Left ventricle myocardium inferior (tissue), 1 donor: Measurements from ENCODE around the gene PKP1. TPM values are rescaled to one million over a fixed set of nuclear protein-coding genes. Genes with fewer than 3 reads are reported as not detected.

ENCODE experiments used
- DNase-seq: peaks from one replicate; pipeline ENCODE4 v3.0.0-alpha.2; 2020
- H3K27ac ChIP-seq: fragments of 200-600 bp; replicated peaks from 2 replicates; pipeline ENCODE4 v1.8.0; 2021
- H3K27me3 ChIP-seq: fragments of 200-600 bp; 2 replicates; pipeline ENCODE4 v1.8.0; 2021; ENCODE audit warnings: low read depth
- H3K36me3 ChIP-seq: fragments of 200-600 bp; 2 replicates; pipeline ENCODE4 v1.8.0; 2021
- H3K4me1 ChIP-seq: fragments of 200-600 bp; 2 replicates; pipeline ENCODE4 v1.8.0; 2021
- H3K4me3 ChIP-seq: fragments of 200-600 bp; 2 replicates; pipeline ENCODE4 v1.8.0; 2021; ENCODE audit warnings: mild to moderate bottlenecking, moderate library complexity
- H3K9me3 ChIP-seq: fragments of 200-600 bp; replicated peaks from 2 replicates; pipeline ENCODE4 v1.8.0; 2021
- CTCF ChIP-seq: fragments of 200-600 bp; IDR thresholded peaks from 2 replicates; pipeline ENCODE4 v1.8.0; 2021; ENCODE audit warnings: antibody characterized with exemption, mild to moderate bottlenecking, borderline replicate concordance
- intact Hi-C: fragments of 100-400 bp; cut with micrococcal nuclease; formaldehyde crosslinking; loops from one replicate; pipeline ENCODE4 v1.11.0; 2022
- total RNA-seq: library from RNA; stranded (reverse); fragmentation: NEBNext Ultra II Directional; extraction: Animal tissue kit (Norgen Biotek cat#: 25700); gene quantifications from one replicate; pipeline ENCODE4 v1.2.1, GENCODE V29; 2021
- donor health status: DM: no; HTN: yes; CAD: no; lungs with severe emphysema.

Gene PKP1
- total RNA-seq, 1 donor from 2014 or later, result 0.38 TPM

DNA sequence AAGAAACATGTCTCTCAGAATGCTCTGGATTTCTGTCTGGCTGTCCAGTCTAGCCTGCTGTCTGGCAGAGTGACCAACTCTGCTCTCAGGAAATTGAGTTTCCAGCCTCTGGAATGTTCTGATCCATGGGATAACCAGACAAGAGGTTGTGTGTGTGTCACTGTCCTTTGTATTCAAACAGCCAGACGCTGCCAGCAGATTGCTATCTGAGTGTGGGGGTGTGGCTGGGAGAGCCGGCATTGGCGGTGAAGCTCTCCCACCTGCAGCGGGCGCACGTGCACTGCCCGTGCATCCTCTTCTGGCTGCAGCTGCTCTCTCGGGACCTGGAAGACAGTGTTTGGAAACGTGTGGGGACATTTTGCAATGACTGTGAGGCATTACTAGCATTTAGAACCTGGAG is 26.1 kb downstream of the PKP1 start:
- H3K4me1 ChIP-seq, result peaks cover 45% of the 10 kb centered on the region
- intact Hi-C loops, result no loop called here
- no peak overlapping the region for H3K4me3 ChIP-seq
- no peak for TF ChIP-seq CTCF
- no peaks in the 10 kb centered on the region for H3K9me3 ChIP-seq
- peak overlapping the region; percentile 70 for H3K27ac ChIP-seq
- DNase-seq, result peak; percentile 67
- no peaks in the 10 kb centered on the region for H3K36me3 ChIP-seq
- H3K27me3 ChIP-seq, result peaks cover 11% of the 10 kb centered on the region

DNA sequence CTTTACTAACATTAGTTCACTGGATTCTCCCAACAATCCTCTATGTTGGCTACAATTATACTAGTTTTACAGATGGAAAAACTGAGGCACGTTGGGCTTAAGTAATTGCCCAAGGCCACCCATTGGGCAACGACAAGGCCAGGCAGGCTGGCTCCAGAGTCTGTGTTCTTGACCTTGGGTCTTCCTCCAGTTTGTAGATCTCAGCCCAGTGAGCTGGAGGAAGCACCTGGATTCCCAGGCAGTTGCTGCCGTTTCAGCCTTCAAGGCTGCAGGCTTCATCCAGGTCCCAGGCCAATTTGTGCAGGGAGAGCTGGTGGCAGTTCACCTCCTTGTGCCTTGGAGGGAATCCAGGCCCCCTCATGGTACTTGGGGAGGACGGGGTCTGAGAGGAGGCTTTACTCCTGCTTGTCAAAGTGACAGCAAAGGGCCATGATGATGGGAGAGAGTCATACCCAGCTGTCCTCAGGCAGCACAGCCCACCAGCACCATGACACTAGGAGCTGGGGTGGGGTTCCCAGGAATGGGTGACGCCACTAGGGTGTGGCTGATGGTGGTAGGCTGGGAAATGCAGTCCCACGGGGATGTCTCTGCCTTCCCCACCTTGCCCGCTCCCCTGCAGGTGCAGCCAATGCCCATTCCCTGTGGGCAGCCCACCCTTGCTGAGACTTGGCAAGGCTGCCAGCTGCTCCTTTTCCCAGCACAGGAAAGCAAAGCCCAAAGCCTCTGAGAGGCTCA is 27.1 kb downstream of the PKP1 start:
- TF ChIP-seq CTCF, result no peak

GRCh38 chr1:201310986-201311355 is 27.7 kb downstream of the PKP1 start:
- no peak for DNase-seq

More for the DNA sequence above, 27.1 kb downstream of the PKP1 start:
- no peaks in the 10 kb centered on the region for H3K9me3 ChIP-seq
- no peak overlapping the region for H3K4me3 ChIP-seq
- peaks cover 45% of the 10 kb centered on the region for H3K4me1 ChIP-seq
- DNase-seq, result no peak
- H3K36me3 ChIP-seq, result no peaks in the 10 kb centered on the region
- intact Hi-C loops, result no loop called here
- H3K27me3 ChIP-seq, result peaks cover 20% of the 10 kb centered on the region
- peak overlapping the region; percentile 57 for H3K27ac ChIP-seq

GRCh38 chr1:201311356-201312011 is 28.2 kb downstream of the PKP1 start:
- peak overlapping the region; percentile 57 for H3K27ac ChIP-seq
- DNase-seq, result no peak
- H3K36me3 ChIP-seq, result no peaks in the 10 kb centered on the region
- intact Hi-C loops, result no loop called here
- H3K9me3 ChIP-seq, result no peaks in the 10 kb centered on the region
- no peak overlapping the region for H3K4me3 ChIP-seq
- H3K27me3 ChIP-seq, result peaks cover 20% of the 10 kb centered on the region
- TF ChIP-seq CTCF, result no peak
- H3K4me1 ChIP-seq, result peaks cover 45% of the 10 kb centered on the region

More at GRCh38 chr1:201310986-201311355, 27.7 kb downstream of the PKP1 start:
- Histone ChIP-seq H3K36me3 (no peaks in the 10 kb centered on the region), H3K27ac (peak overlapping the region; percentile 57), H3K4me1 (peaks cover 45% of the 10 kb centered on the region), H3K27me3 (peaks cover 20% of the 10 kb centered on the region), H3K9me3 (no peaks in the 10 kb centered on the region), H3K4me3 (no peak overlapping the region)
- no peak for TF ChIP-seq CTCF
- intact Hi-C loops, result no loop called here

DNA sequence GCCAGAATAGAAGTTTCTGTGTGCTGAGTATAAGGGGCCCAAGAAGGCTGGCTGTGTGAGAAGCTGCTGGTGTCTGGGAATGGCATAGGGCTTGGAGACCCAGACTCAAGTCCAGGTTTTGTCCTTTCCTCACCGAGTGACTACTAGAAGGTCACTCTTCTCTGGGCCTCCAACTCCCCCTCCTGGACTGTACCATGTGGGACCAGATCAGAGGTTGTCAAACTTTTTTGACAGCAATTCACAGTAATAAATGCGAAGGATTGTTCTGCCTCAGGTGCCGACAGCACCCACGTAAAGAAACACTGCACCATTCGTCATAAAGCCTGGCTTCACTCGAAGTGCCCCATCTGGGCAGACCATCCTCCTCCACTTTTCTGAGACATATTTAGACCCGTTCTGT is 29.0 kb downstream of the PKP1 start:
- Histone ChIP-seq H3K27ac (no peak overlapping the region), H3K4me3 (no peak overlapping the region), H3K27me3 (peaks cover 20% of the 10 kb centered on the region), H3K9me3 (no peaks in the 10 kb centered on the region), H3K36me3 (no peaks in the 10 kb centered on the region), H3K4me1 (peaks cover 44% of the 10 kb centered on the region)
- DNase-seq, result no peak
- no peak for TF ChIP-seq CTCF
- intact Hi-C loops, result no loop called here
